AG09309 (cell line): Measurements from ENCODE around the gene SYCE1.
"Not testable (repeated sequence)": the region's sequence is repeated elsewhere in the genome, so short reads cannot be mapped to it uniquely, and the experiment has no call there.

ENCODE experiments used
- DNase-seq: peaks from one replicate; pipeline ENCODE4 v3.0.0-alpha.2; 2010; ENCODE audit warnings: low read depth
- H3K4me3 ChIP-seq: 2 replicates; pipeline ENCODE4 v1.5.1; 2011; ENCODE audit warnings: mild to moderate bottlenecking, low read depth, low read length, moderate library complexity; ENCODE audit not compliant: control insufficient read depth
- TF ChIP-seq, protein P1 (sequence below): IDR thresholded peaks from 2 replicates; pipeline ENCODE4 v1.5.1; 2011; ENCODE audit warnings: mild to moderate bottlenecking, low read depth, low read length, inconsistent platforms; ENCODE audit not compliant: insufficient read depth, control insufficient read depth; ENCODE audit errors: missing control alignments

SYCE1 gene, protein sequence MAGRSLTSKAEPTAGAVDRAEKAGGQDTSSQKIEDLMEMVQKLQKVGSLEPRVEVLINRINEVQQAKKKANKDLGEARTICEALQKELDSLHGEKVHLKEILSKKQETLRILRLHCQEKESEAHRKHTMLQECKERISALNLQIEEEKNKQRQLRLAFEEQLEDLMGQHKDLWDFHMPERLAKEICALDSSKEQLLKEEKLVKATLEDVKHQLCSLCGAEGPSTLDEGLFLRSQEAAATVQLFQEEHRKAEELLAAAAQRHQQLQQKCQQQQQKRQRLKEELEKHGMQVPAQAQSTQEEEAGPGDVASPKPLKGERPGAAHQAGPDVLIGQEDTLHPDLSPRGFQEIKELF

DNA sequence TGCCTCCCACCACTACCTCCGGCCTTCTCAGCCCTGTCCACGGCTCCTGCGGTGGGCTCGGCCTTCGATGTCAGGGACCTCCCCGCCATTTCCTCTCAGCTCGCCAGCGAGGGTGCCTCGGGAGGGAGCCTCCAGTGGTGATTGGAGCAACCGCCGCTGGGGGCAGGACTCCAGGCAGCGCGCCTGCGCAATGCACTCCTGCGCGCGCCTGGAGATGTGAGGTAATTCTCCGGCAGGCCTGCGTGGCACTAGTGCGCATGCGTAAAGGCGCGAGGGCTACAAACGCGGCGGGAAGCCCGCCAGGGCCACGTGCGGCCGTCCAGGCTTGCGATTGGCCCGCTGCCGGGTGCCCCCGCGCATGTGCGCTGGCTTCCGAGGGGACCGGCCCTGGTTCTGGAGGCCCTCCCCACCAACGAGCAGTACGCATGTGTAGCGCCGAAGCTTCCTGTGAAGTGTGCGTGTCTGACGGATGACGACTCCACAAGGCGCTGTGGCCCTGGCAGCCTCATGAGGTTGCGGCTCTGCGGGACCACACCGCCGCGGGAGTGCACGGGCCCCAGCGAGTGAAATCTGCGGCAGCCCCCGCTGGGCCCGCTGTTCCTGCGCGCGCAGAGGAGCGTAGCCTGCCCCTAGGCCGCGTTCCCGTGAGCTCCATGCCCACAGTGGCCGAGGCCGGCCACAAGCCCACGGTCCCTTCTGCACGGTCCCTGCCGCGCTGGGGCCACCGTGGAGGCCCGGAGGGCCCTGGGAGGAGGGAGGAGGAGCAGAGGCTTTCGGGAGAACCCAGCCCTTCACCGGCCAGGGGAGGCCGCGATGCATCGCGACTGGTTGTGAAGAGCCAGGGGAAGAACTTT, at the start of gene SYCE1:
Gene SYCE1 (minus strand): TSS at position 143 of the 854 bp plus-strand sequence. CDS start 54 bp downstream, at position 89.
- no peak within 1 kb of the TSS for H3K4me3 ChIP-seq
- no peak for DNase-seq
- TF ChIP-seq, protein P1, sequence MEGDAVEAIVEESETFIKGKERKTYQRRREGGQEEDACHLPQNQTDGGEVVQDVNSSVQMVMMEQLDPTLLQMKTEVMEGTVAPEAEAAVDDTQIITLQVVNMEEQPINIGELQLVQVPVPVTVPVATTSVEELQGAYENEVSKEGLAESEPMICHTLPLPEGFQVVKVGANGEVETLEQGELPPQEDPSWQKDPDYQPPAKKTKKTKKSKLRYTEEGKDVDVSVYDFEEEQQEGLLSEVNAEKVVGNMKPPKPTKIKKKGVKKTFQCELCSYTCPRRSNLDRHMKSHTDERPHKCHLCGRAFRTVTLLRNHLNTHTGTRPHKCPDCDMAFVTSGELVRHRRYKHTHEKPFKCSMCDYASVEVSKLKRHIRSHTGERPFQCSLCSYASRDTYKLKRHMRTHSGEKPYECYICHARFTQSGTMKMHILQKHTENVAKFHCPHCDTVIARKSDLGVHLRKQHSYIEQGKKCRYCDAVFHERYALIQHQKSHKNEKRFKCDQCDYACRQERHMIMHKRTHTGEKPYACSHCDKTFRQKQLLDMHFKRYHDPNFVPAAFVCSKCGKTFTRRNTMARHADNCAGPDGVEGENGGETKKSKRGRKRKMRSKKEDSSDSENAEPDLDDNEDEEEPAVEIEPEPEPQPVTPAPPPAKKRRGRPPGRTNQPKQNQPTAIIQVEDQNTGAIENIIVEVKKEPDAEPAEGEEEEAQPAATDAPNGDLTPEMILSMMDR, result no peak

DNA sequence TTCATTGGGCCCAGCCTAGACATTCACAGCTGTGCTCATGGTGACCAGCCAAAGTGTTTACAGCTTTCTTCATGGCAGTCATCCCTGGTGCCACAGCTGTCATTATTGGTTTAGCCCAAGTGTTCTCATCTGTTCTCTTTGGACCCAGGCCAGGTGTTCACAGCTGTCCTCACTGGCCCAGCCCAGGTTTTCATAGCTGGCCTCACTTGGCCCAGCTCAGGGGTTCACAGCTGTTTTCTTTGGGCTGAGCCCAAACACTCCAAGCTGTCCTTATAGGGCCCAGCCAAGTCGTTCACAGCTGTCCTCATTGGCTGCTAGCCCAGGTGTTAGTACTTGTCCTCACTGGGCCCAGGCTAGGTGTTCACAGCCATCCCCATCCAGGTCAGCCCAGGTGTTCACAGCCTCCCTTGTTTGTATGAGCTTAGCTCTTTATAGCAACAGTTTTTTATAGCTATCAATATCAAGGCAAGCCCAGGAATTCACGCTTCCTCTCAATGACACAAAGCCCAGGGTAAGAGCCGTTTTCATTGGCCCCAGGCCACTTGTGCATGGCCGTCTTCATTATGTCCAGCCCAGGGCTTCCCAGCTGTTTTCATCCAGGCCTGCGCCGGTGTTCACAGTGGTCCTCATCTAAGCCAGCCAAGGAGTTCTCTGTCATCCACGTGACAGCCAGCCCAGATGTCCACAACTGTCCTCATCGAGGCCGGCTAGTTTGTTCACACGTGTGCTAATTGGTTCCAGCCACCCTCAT, 49.6 kb upstream of the SYCE1 start:
- TF ChIP-seq, protein P1, result no peak
- no peak overlapping the region for H3K4me3 ChIP-seq
- no peak for DNase-seq

DNA sequence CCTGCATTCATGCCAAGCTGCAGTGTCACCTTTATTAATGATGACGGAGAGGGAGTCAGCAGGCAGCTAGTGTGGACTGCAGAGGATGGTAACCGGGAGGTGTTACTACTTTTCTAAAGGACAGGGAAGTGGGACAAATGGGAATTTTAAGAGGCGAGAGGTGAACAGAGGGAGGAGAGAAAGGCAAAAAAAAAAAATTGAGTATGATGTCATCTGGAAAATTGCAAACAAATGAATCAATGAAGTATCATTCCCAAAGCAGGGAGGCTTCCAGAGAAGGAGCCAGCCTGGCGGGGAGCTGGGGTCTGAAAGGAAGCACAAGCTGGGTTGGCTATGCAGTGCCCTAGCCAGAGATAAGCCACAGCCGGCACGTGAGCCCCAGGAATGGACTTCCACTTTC, 48.3 kb upstream of the SYCE1 start:
- no peak overlapping the region for H3K4me3 ChIP-seq
- TF ChIP-seq, protein P1, result no peak
- no peak for DNase-seq

DNA sequence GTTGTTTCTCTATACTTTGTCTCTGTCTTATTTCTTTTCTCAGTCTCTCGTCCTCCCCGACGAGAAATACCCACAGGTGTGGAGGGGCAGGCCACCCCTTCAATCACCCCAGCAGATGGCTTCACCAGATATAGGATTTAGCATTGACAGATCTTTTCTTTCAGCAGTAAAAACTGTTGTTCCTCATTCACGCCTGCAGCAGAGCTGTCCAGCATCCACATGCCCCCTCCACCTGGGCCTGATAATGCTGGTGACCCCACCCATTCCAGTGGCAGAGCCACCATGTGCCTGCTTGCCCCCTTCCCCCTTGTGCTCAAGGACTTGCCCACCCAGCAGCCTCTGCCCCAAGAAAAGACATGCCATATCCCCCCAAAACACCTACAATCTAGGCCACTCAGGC, 45.7 kb upstream of the SYCE1 start:
- no peak overlapping the region for H3K4me3 ChIP-seq
- DNase-seq, result no peak
- TF ChIP-seq, protein P1, result no peak

DNA sequence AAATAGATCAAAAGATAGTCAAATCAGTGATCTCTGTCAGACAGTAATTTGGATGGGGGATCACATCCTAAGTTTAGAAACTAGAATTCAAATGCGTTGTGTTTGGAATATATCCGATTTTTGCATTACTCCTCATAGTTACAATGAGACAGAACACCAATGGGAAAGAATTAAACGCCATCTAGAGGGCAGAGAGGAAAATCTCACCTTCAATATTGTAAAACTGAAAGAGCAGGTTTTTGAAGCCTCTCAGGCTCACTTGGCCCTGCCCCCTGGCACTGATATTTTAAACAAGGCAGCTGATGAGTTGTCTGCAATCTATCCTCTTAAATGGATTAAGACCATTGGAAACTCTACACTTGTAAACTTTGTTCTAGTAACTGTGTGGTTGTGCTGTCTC, 43.5 kb upstream of the SYCE1 start:
- TF ChIP-seq, protein P1, result peak; percentile 49
- no peak overlapping the region for H3K4me3 ChIP-seq
- DNase-seq, result peak; percentile 5

DNA sequence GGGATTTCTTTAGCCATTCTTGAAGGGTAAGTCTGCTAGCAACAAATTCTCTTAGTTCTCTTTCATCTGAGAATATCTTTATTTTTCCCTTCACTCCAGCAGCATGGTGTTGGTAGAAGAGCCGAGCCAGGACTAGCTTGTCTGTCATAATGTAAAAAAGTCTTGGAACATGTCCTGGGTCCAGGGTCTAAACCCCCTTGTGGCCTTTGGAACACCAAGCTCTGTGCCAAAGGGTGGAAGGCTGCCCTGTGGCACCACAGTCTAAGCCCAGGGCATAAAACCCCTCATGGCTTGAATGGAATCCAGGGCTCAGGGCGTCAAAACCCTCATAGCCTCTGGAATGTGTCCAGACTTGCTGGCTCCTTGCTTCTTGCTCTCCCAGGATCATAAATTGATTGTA, 38.1 kb upstream of the SYCE1 start:
- DNase-seq, H3K4me3 ChIP-seq: not testable (repeated sequence)
